ENCODE results near the gene LPIN1. TPM values are rescaled to one million over a fixed set of nuclear protein-coding genes. Genes with fewer than 3 reads are reported as not detected.

The LPIN1 gene
- total and polyA plus RNA-seq, 2 of the 13 experiments (the other 11 are each of a cell fraction or from before 2014, with no cell fraction given): 9.7 to 19.4 TPM

DNA sequence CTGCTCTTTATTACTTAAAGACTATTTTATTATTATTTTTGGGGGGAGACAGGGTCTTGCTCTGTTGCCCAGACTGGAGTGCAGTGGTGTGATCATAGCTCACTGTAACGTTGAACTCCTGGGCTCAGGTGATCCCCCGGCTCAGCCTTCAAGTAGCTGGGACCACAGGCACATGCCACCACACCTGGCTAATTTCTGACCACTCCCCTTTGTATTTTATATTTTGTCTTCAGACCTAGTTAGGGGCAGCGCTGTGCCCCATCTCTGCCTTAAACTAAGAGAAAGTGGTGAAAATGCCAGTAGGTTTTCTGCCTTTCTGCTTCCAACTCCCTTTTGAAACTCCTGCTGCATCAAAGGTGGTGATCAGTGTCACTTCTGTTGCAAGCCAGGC, 82.5 kb downstream of the LPIN1 start:
- ATAC-seq (no peak), FAIRE-seq (no peak), DNase-seq (ENCODE audit: low spot score) (no peak)
- Histone ChIP-seq H3K4me2 (ENCODE audit: low read depth, low read length) (peak overlapping the region; percentile 100), H3K9ac (ENCODE audit: insufficient read depth, low read depth, low read length) (0 out of 2 replicates have a peak overlapping the region, but pooled peaks have one; percentile 70), H4K20me1 (ENCODE audit: insufficient read depth, low read length) (no peaks in the 10 kb centered on the region), H3K27me3 (ENCODE audit: control insufficient read depth in 1 of 2, insufficient read depth in 2 of 2, low read length in 2 of 2) (no peaks in the 10 kb centered on the region; a peak in 1 of 5 replicates), H3K36me3 (replicated peaks in 1 of 2; ENCODE audit: control insufficient read depth in 1 of 2, insufficient read depth in 2 of 2, low read length in 2 of 2) (peaks cover 0 to 15% of the 10 kb centered on the region in 2 experiments; a peak in 3 of 5 replicates), H3K4me3 (replicated peaks in 1 of 3; ENCODE audit: insufficient read depth in 1 of 3, low read depth in 2 of 3, low read length in 3 of 3) (peak overlapping the region in 1 of 3 experiments; percentile 77; a peak in 2 of 6 replicates), H3K9me3 (ENCODE audit: low read length) (no peaks in the 10 kb centered on the region), H2AFZ (ENCODE audit: low read length) (no peak overlapping the region), H3K27ac (ENCODE audit: extremely low read length, insufficient read depth, low read length) (peak overlapping the region; percentile 80), H3K79me2 (ENCODE audit: insufficient read depth, low read length) (no peaks in the 10 kb centered on the region), H3K4me1 (ENCODE audit: insufficient read depth, low read length) (peaks cover 55% of the 10 kb centered on the region)
- WGBS (ENCODE audit: low lambda C conversion rate): 61% methylated on average over 3 of the region's 3 CpGs
- ChIA-PET CTCF (ENCODE audit: low intra/inter-chr PET ratio, low total read pairs) (interaction anchor here (1.9 kb wide), 1 partner anchor 1178 kb away, joined by 13 read pairs; no protein-coding TSS in a partner anchor), POLR2A (interaction anchor here (1.0 to 3.7 kb wide), 3 partner anchors 9 to 21 kb away, joined by 3 to 31 read pairs (median 3); no protein-coding TSS in a partner anchor)
- no TSS peak for BruUV-seq (replicated peaks)
- intact Hi-C loops (cut with micrococcal nuclease; ENCODE audit: unreplicated experiment) (loop anchor here (1.0 to 2.0 kb wide), 4 partner anchors 122 to 1178 kb away; partner anchors contain the start of gene TRIB2), in situ Hi-C loops (cut with HindIII; ENCODE audit: extremely low pct_ligation_motif_present, low pct_unique_long_range_greater_than_20kb) (no loop called here)
- TF ChIP-seq ZFX (CRISPR knock-in tag; IDR thresholded peaks at IDR 0.05; ENCODE audit: low read depth) (no peak), ZNF121 (CRISPR knock-in tag; IDR thresholded peaks at IDR 0.05) (peak; percentile 75), NFKB2 (CRISPR knock-in tag; IDR thresholded peaks at IDR 0.05; ENCODE audit: borderline replicate concordance) (0 out of 2 replicates have a peak, but pooled peaks have one; percentile 22), PAX8 (CRISPR knock-in tag; IDR thresholded peaks at IDR 0.05; ENCODE audit: borderline replicate concordance) (no peak), SAFB2 (CRISPR knock-in tag; IDR thresholded peaks at IDR 0.05; ENCODE audit: borderline replicate concordance, low read depth) (no peak), ZNF30 (CRISPR knock-in tag; IDR thresholded peaks at IDR 0.05) (no peak), KDM6A (CRISPR knock-in tag; IDR thresholded peaks at IDR 0.05; ENCODE audit: low read depth) (no peak), HHEX (CRISPR knock-in tag; IDR thresholded peaks at IDR 0.05) (no peak), EEA1 (CRISPR knock-in tag; IDR thresholded peaks at IDR 0.05; ENCODE audit: borderline replicate concordance) (no peak), GABPB1 (CRISPR knock-in tag; IDR thresholded peaks at IDR 0.05) (no peak), ZNF567 (CRISPR knock-in tag; IDR thresholded peaks at IDR 0.05; ENCODE audit: borderline replicate concordance) (0 out of 2 replicates have a peak, but pooled peaks have one; percentile 21), U2AF1 (optimal IDR thresholded peaks at IDR 0.05; ENCODE audit: low read depth, low read length) (no peak), ZNF256 (CRISPR knock-in tag; conservative IDR thresholded peaks at IDR 0.05) (no peak), KAT7 (CRISPR knock-in tag; IDR thresholded peaks at IDR 0.05; ENCODE audit: borderline replicate concordance) (no peak), MIER3 (CRISPR knock-in tag; IDR thresholded peaks at IDR 0.05; ENCODE audit: borderline replicate concordance) (no peak), ZKSCAN1 (IDR thresholded peaks at IDR 0.05; ENCODE audit: low read length) (no peak), ZSCAN21 (CRISPR knock-in tag; IDR thresholded peaks at IDR 0.05; ENCODE audit: borderline replicate concordance) (peak; percentile 47), ZFP36L1 (CRISPR knock-in tag; IDR thresholded peaks at IDR 0.05) (0 out of 2 replicates have a peak, but pooled peaks have one; percentile 83), NR3C1 (CRISPR knock-in tag; IDR thresholded peaks at IDR 0.05) (no peak)
- TF ChIP-seq, protein P1, sequence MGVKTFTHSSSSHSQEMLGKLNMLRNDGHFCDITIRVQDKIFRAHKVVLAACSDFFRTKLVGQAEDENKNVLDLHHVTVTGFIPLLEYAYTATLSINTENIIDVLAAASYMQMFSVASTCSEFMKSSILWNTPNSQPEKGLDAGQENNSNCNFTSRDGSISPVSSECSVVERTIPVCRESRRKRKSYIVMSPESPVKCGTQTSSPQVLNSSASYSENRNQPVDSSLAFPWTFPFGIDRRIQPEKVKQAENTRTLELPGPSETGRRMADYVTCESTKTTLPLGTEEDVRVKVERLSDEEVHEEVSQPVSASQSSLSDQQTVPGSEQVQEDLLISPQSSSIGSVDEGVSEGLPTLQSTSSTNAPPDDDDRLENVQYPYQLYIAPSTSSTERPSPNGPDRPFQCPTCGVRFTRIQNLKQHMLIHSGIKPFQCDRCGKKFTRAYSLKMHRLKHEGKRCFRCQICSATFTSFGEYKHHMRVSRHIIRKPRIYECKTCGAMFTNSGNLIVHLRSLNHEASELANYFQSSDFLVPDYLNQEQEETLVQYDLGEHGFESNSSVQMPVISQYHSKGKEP (CRISPR knock-in tag; IDR thresholded peaks at IDR 0.05): no peak
- TF ChIP-seq, protein P2, sequence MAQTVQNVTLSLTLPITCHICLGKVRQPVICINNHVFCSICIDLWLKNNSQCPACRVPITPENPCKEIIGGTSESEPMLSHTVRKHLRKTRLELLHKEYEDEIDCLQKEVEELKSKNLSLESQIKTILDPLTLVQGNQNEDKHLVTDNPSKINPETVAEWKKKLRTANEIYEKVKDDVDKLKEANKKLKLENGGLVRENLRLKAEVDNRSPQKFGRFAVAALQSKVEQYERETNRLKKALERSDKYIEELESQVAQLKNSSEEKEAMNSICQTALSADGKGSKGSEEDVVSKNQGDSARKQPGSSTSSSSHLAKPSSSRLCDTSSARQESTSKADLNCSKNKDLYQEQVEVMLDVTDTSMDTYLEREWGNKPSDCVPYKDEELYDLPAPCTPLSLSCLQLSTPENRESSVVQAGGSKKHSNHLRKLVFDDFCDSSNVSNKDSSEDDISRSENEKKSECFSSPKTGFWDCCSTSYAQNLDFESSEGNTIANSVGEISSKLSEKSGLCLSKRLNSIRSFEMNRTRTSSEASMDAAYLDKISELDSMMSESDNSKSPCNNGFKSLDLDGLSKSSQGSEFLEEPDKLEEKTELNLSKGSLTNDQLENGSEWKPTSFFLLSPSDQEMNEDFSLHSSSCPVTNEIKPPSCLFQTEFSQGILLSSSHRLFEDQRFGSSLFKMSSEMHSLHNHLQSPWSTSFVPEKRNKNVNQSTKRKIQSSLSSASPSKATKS (CRISPR knock-in tag; IDR thresholded peaks at IDR 0.05): no peak
- TF ChIP-seq, protein P3, sequence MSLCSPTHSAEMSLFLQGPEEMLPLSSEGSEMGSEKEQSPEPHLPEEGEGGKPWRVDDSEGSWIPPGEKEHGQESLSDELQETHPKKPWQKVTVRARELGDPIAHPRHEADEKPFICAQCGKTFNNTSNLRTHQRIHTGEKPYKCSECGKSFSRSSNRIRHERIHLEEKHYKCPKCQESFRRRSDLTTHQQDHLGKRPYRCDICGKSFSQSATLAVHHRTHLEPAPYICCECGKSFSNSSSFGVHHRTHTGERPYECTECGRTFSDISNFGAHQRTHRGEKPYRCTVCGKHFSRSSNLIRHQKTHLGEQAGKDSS (CRISPR knock-in tag; IDR thresholded peaks at IDR 0.05; ENCODE audit: borderline replicate concordance, low read depth): no peak
